IMR-90 (cell line): ENCODE data around the gene DYRK2. TPM values are rescaled to one million over a fixed set of nuclear protein-coding genes. Genes with fewer than 3 reads are reported as not detected.
A peak's percentile ranks its signal among the peaks of the same experiment; 100 is the strongest.

Experiments
- ATAC-seq: fragments of 200-7000 bp; cut with Tn5 transposase; 2 replicates; pipeline ENCODE4 v1.9.1; 2020; ENCODE audit warnings: low read depth, mild to moderate bottlenecking, moderate library complexity
- BruUV-seq: library from RNA; stranded (reverse); fragments of 400-500 nt; replicated peaks from 2 replicates; lab custom pipeline; 2021; lab: Mats Ljungman, UMichigan
- CTCF ChIA-PET: fragments of 300-600 bp; formaldehyde crosslinking; extraction: SDS; loops from one replicate; lab custom pipeline; 2021; ENCODE audit warnings: antibody characterized with exemption; lab: Yijun Ruan, JAX
- POLR2A ChIA-PET: fragments of 300-600 bp; sonication (Branson Sonifier 250); formaldehyde crosslinking; loops from one replicate; lab custom pipeline; 2022; ENCODE audit warnings: antibody characterized with exemption; ENCODE audit not compliant: unreplicated experiment; lab: Charles Lee
- DNase-seq: peaks from one replicate; pipeline ENCODE4 v3.0.0; 2013
- H2AFZ ChIP-seq: replicated peaks from 2 replicates; pipeline ENCODE3; 2013; ENCODE audit warnings: low read length, mild to moderate bottlenecking; ENCODE audit not compliant: poor library complexity
- H2AK5ac ChIP-seq: 2 replicates; pipeline ENCODE4 v1.6.1; 2013; ENCODE audit warnings: low read depth, low read length, inconsistent platforms
- H2AK9ac ChIP-seq: replicated peaks from 2 replicates; pipeline ENCODE3; 2013; ENCODE audit warnings: mild to moderate bottlenecking, low read depth, low read length, moderate library complexity; ENCODE audit not compliant: poor library complexity
- H2BK120ac ChIP-seq: 2 replicates; pipeline ENCODE4 v1.6.1; 2013; ENCODE audit warnings: low read depth, low read length, inconsistent platforms
- H2BK15ac ChIP-seq: 3 replicates; pipeline ENCODE4 v1.6.1; 2013; ENCODE audit warnings: low read depth, low read length, inconsistent platforms
- H2BK20ac ChIP-seq: 2 replicates; pipeline ENCODE4 v1.6.1; 2013; ENCODE audit warnings: low read depth, mild to moderate bottlenecking, inconsistent platforms, low read length, moderate library complexity
- H2BK5ac ChIP-seq: 2 replicates; pipeline ENCODE4 v1.6.1; 2013; ENCODE audit warnings: mild to moderate bottlenecking, low read depth, low read length, inconsistent platforms; ENCODE audit not compliant: poor library complexity, severe bottlenecking
- H3K14ac ChIP-seq: replicated peaks from 2 replicates; pipeline ENCODE4 v1.6.1; 2013; ENCODE audit warnings: low read depth, low read length, inconsistent platforms
- H3K18ac ChIP-seq: 2 replicates; pipeline ENCODE4 v1.6.1; 2013; ENCODE audit warnings: low read depth, low read length, control low read depth
- H3K23ac ChIP-seq: 2 replicates; pipeline ENCODE4 v1.6.1; 2013; ENCODE audit warnings: low read depth, low read length, inconsistent platforms
- H3K27ac ChIP-seq: 2 replicates; pipeline ENCODE4 v1.5.1; 2013; ENCODE audit warnings: mild to moderate bottlenecking, control low read depth, low read length; ENCODE audit not compliant: insufficient read depth
- H3K27me3 ChIP-seq: 2 replicates; pipeline ENCODE4 v1.6.1; 2013; ENCODE audit warnings: low read length; ENCODE audit not compliant: control insufficient read depth, insufficient read depth
- H3K36me3 ChIP-seq: 2 replicates; pipeline ENCODE4 v1.6.1; 2013; ENCODE audit warnings: low read length, mixed read lengths; ENCODE audit not compliant: control insufficient read depth, insufficient read depth
- H3K4ac ChIP-seq: 2 replicates; pipeline ENCODE4 v1.6.1; 2013; ENCODE audit warnings: low read depth, low read length, inconsistent platforms
- H3K4me1 ChIP-seq: 2 replicates; pipeline ENCODE4 v1.6.1; 2013; ENCODE audit warnings: low read length, mixed read lengths; ENCODE audit not compliant: control insufficient read depth, insufficient read depth
- H3K4me2 ChIP-seq: 2 replicates; pipeline ENCODE4 v1.6.1; 2013; ENCODE audit warnings: low read depth, mild to moderate bottlenecking, control low read depth, low read length, moderate library complexity
- H3K4me3 ChIP-seq: 2 replicates; pipeline ENCODE4 v1.5.1; 2013; ENCODE audit warnings: low read depth, mild to moderate bottlenecking, control low read depth, low read length, moderate library complexity; ENCODE audit not compliant: insufficient read depth
- H3K56ac ChIP-seq: 2 replicates; pipeline ENCODE4 v1.6.1; 2013; ENCODE audit warnings: low read length, inconsistent platforms; ENCODE audit not compliant: insufficient read depth; ENCODE audit errors: extremely low read depth
- H3K79me1 ChIP-seq, 2 experiments: 2 replicates each; pipeline ENCODE4 v1.6.1; 2013; ENCODE audit warnings: low read length in 2 of 2, inconsistent platforms in 1 of 2, low read depth in 1 of 2
- H3K9ac ChIP-seq: 2 replicates; pipeline ENCODE4 v1.6.1; 2013; ENCODE audit warnings: low read depth, low read length, control low read depth
- H3K9me1 ChIP-seq: 2 replicates; pipeline ENCODE4 v1.6.1; 2013; ENCODE audit warnings: low read length, inconsistent platforms; ENCODE audit not compliant: insufficient read depth
- H3K9me3 ChIP-seq: 2 replicates; pipeline ENCODE4 v1.6.1; 2013; ENCODE audit warnings: low read length; ENCODE audit not compliant: control insufficient read depth, insufficient read depth
- H4K20me1 ChIP-seq: 2 replicates; pipeline ENCODE4 v1.6.1; 2013; ENCODE audit warnings: low read length, inconsistent platforms; ENCODE audit not compliant: insufficient read depth
- H4K5ac ChIP-seq: 2 replicates; pipeline ENCODE4 v1.6.1; 2013; ENCODE audit warnings: mild to moderate bottlenecking, low read depth, low read length, control low read depth
- H4K8ac ChIP-seq, 2 experiments: 2 replicates each; pipeline ENCODE4 v1.6.1; 2013; ENCODE audit warnings: low read depth in 2 of 2, low read length in 2 of 2, control low read depth in 1 of 2, inconsistent platforms in 1 of 2
- H4K91ac ChIP-seq: 2 replicates; pipeline ENCODE4 v1.6.1; 2013; ENCODE audit warnings: low read depth, low read length, inconsistent platforms; ENCODE audit not compliant: insufficient read depth
- BHLHE40 ChIP-seq: fragments of 150-350 bp; IDR thresholded peaks from 2 replicates; pipeline ENCODE4 v1.6.1; 2016; ENCODE audit warnings: mild to moderate bottlenecking, low read depth, low read length
- CEBPB ChIP-seq: IDR thresholded peaks from 2 replicates; pipeline ENCODE4 v1.6.1; 2012; ENCODE audit warnings: low read depth, low read length, improper control_type of control experiment
- CHD1 ChIP-seq: IDR thresholded peaks from 2 replicates; pipeline ENCODE4 v1.6.1; 2012; ENCODE audit warnings: low read depth, low read length, improper control_type of control experiment
- CTCF ChIP-seq: conservative IDR thresholded peaks from 2 replicates; pipeline ENCODE4 v1.5.1; 2012; ENCODE audit warnings: mild to moderate bottlenecking, low read depth, low read length, improper control_type of control experiment
- ELK1 ChIP-seq: fragments of 150-350 bp; IDR thresholded peaks from 2 replicates; pipeline ENCODE4 v1.6.1; 2016; ENCODE audit warnings: low read depth, mild to moderate bottlenecking, low read length, moderate library complexity, borderline replicate concordance
- FOS ChIP-seq: fragments of 150-350 bp; IDR thresholded peaks from 2 replicates; pipeline ENCODE4 v1.6.1; 2016; ENCODE audit warnings: low read depth, low read length
- MAFK ChIP-seq: IDR thresholded peaks from 2 replicates; pipeline ENCODE4 v1.6.1; 2012; ENCODE audit warnings: low read depth, low read length, improper control_type of control experiment
- MAZ ChIP-seq: IDR thresholded peaks from 2 replicates; pipeline ENCODE4 v1.6.1; 2012; ENCODE audit warnings: low read depth, mild to moderate bottlenecking, low read length, improper control_type of control experiment, moderate library complexity, borderline replicate concordance
- MXI1 ChIP-seq: IDR thresholded peaks from 2 replicates; pipeline ENCODE4 v1.6.1; 2012; ENCODE audit warnings: low read depth, mild to moderate bottlenecking, low read length, moderate library complexity, borderline replicate concordance
- NFE2L2 ChIP-seq: fragments of 150-350 bp; IDR thresholded peaks from 2 replicates; pipeline ENCODE4 v1.6.1; 2016; ENCODE audit warnings: low read depth, mild to moderate bottlenecking, low read length
- POLR2A ChIP-seq: IDR thresholded peaks from 2 replicates; pipeline ENCODE4 v1.6.1; 2012; ENCODE audit warnings: mild to moderate bottlenecking, low read depth, low read length
- RAD21 ChIP-seq: IDR thresholded peaks from 2 replicates; pipeline ENCODE4 v1.6.1; 2012; ENCODE audit warnings: low read length, improper control_type of control experiment
- RCOR1 ChIP-seq: IDR thresholded peaks from 2 replicates; pipeline ENCODE4 v1.6.1; 2012; ENCODE audit warnings: mild to moderate bottlenecking, low read length, improper control_type of control experiment; ENCODE audit not compliant: insufficient replicate concordance
- RFX5 ChIP-seq: IDR thresholded peaks from 2 replicates; pipeline ENCODE4 v1.8.0; 2012; ENCODE audit warnings: low read depth, mild to moderate bottlenecking, low read length, moderate library complexity
- SMC3 ChIP-seq: fragments of 150-350 bp; IDR thresholded peaks from 2 replicates; pipeline ENCODE4 v1.6.1; 2016; ENCODE audit warnings: low read depth, mild to moderate bottlenecking, antibody characterized with exemption, low read length, moderate library complexity
- WGBS, 2 experiments: methylation state at CpG; one replicate each; pipeline versions ENCODE4 v1.1.5 to v1.1.7; 2013; ENCODE audit warnings: missing lambda C conversion rate in 2 of 2; ENCODE audit not compliant: insufficient read length in 1 of 2; ENCODE audit errors: extremely low coverage in 2 of 2; 5-methylcytosine and 5-hydroxymethylcytosine counted together
- dilution Hi-C: fragments of 300-500 bp; cut with HindIII; formaldehyde crosslinking; loops from one replicate; pipeline ENCODE4 v1.14.3; 2018; ENCODE audit warnings: low sequenced_read_pairs; ENCODE audit not compliant: unreplicated experiment
- in situ Hi-C: fragments of 300-500 bp; cut with MboI; formaldehyde crosslinking; loops from 3 replicates; pipeline ENCODE4 v1.14.3; 2019; ENCODE audit warnings: low sequenced_read_pairs, inconsistent platforms, mixed read lengths
- intact Hi-C: fragments of 100-400 bp; cut with micrococcal nuclease; formaldehyde crosslinking; loops from 2 replicates; pipeline ENCODE4 v1.10.0; 2022
- polyA plus RNA-seq, 3 experiments: library from polyadenylated mRNA; depleted of rRNA; stranded (reverse); fragments of >200 nt; gene quantifications; 2 replicates each; pipeline ENCODE4 v1.2.3, GENCODE V29; 2012; ENCODE audit warnings: low replicate concordance in 1 of 3
- total RNA-seq: library from RNA; depleted of rRNA; stranded (reverse); fragments of >200 nt; gene quantifications from 2 replicates; pipeline ENCODE4 v1.2.3, GENCODE V29; 2012

Gene DYRK2
- total and polyA plus RNA-seq, 2 of the 4 experiments (the other 2 are of a cell fraction) = 16.3 to 23.1 TPM

- no peaks in the 10 kb centered on the region for H4K20me1 ChIP-seq
- no peak overlapping the region for H4K91ac ChIP-seq
- H2AK5ac ChIP-seq = no peak overlapping the region
- H3K9ac ChIP-seq = no peak overlapping the region
- H3K14ac ChIP-seq = no peak overlapping the region
- BruUV-seq = no TSS peak
- TF ChIP-seq BHLHE40 = no peak
- TF ChIP-seq RFX5 = no peak
- TF ChIP-seq CTCF = no peak
- no peak for TF ChIP-seq MAZ
- TF ChIP-seq FOS = no peak
- no peak for TF ChIP-seq CHD1
- no peak for TF ChIP-seq NFE2L2
- no peak for TF ChIP-seq SMC3
- TF ChIP-seq POLR2A = no peak
- TF ChIP-seq CEBPB = no peak
- TF ChIP-seq MAFK = no peak
- TF ChIP-seq RCOR1 = no peak
- no peak for TF ChIP-seq MXI1
- no peak for TF ChIP-seq ELK1
- no peak for TF ChIP-seq RAD21
- no peak overlapping the region for H3K4ac ChIP-seq
- no peak overlapping the region for H2BK120ac ChIP-seq
- H4K5ac ChIP-seq = no peak overlapping the region
- no peak overlapping the region for H3K4me2 ChIP-seq
- no peak for ATAC-seq
- peak overlapping the region; percentile 50 for H2AFZ ChIP-seq
- no peak overlapping the region for H2BK5ac ChIP-seq
- H3K9me1 ChIP-seq = no peaks in the 10 kb centered on the region; the same call in 1 of the 2 replicates
- H4K8ac ChIP-seq = no peak overlapping the region
- no peak overlapping the region for H2BK20ac ChIP-seq
- no peaks in the 10 kb centered on the region for H3K9me3 ChIP-seq
- no peaks in the 10 kb centered on the region for H3K79me1 ChIP-seq
- POLR2A ChIA-PET = no interaction called here
- H3K18ac ChIP-seq = no peak overlapping the region
- WGBS, 2 experiments = no CpG with 5 or more reads among the region's 1 CpG
- no peak overlapping the region for H3K23ac ChIP-seq
- CTCF ChIA-PET = no interaction called here
- in situ Hi-C loops (no loop called here), dilution Hi-C loops (no loop called here), intact Hi-C loops (no loop called here)
- no peak overlapping the region for H3K27ac ChIP-seq
- H3K27me3 ChIP-seq = no peaks in the 10 kb centered on the region
- peak overlapping the region; percentile 26 for H2AK9ac ChIP-seq
- H3K56ac ChIP-seq = no peak overlapping the region
- no peak overlapping the region for H3K4me3 ChIP-seq
- no peaks in the 10 kb centered on the region for H3K4me1 ChIP-seq
- no peaks in the 10 kb centered on the region for H3K36me3 ChIP-seq
- no peak for DNase-seq
- H2BK15ac ChIP-seq = no peak overlapping the region
Observed at GRCh38 chr12:67689385-67689784, 40.8 kb downstream of the DYRK2 start.
